GM21786 (cell line): Measurements from ENCODE around the gene SLC25A26.

Source experiments
- ATAC-seq: cut with Tn5 transposase; IDR thresholded peaks from one replicate; pipeline ENCODE4 v1.9.1; 2021; ENCODE audit not compliant: unreplicated experiment

The SLC25A26 gene, protein sequence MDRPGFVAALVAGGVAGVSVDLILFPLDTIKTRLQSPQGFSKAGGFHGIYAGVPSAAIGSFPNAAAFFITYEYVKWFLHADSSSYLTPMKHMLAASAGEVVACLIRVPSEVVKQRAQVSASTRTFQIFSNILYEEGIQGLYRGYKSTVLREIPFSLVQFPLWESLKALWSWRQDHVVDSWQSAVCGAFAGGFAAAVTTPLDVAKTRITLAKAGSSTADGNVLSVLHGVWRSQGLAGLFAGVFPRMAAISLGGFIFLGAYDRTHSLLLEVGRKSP

DNA sequence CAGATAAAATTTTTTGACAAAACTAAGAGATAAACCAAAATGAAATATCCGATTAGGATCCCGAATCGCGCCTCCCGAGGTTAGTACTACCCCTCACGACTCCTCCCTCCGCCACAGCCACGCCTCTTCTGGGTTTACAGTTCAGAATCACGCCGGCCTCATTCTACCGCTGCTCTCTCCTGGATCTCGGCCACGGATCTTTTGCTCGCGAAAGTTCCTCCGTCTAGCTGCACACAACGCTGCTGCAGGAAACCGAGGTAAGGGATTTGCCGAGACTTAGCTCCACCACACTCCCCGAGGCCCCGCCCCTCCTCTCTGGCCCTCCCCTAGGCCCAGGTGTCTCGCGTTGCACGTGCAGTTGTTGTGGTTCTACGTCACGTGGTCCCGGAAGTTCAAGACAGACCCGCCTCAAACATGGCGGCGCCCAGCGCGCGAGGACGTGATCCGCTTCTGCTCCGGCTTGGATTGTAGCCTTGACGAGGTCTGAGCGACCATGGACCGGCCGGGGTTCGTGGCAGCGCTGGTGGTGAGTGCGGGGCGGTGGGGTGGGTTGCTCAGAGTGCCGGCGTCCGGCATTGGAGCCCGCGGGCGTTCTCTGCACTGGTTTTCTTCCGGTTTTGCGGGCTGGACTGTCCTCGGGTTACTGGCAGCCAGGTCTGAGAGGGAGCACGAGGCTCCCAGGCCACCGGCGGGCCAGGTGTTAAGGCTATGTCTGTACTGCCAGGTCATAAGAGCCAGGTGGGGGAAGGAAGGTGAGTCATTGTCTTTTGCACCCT is at the start of gene SLC25A26:
TSS of gene SLC25A26 (plus strand) at position 400 of the 776 bp plus-strand sequence. CDS start at position 494, 94 bp downstream.
- peak; percentile 99 for ATAC-seq

GRCh38 chr3:66172394-66172793 is 48.4 kb upstream of the SLC25A26 start:
- ATAC-seq = no peak

- no peak for ATAC-seq
Measured at GRCh38 chr3:66177026-66177425, 43.8 kb upstream of the SLC25A26 start.

DNA sequence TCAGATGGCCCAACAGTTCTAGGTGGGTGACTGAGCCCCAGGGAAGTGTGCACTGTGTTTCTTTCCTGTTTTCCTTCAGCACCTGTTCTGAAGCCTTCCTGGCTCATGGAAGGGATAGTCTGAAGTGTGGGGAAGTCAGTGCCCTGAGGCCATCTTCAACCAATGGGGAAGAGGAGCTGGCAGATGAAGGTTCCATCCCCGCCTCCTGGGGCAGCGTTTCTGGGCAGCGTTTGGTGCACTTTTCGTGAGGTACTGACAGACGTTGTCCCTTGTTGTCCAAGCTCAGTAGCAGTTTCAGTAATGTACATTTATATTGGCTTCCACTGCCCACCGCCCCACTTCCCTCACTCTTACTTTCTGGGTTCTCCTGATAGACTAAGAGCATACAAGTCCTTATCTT is 42.6 kb upstream of the SLC25A26 start:
- no peak for ATAC-seq

- ATAC-seq = no peak
Measured at GRCh38 chr3:66179793-66180192, 41.0 kb upstream of the SLC25A26 start.

DNA sequence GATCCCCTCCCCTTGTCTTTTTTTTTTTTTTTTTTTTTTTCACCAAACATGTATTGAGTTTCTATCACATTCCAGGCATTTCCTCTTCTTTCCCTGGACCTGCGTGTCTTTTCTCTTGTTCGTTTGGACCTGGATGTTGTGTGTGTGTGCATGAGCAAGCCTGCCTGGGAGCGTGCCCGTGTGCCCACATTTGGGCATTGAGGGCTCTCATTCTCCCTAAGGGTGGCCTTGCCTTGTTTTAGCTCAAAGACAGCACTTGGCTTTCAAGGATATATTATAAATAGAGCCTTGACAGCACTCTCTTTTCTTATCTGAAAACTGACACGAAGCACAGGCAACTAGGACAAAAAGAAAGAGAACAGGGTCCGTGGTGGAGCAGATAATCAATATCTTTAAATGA is 39.0 kb upstream of the SLC25A26 start:
- no peak for ATAC-seq

DNA sequence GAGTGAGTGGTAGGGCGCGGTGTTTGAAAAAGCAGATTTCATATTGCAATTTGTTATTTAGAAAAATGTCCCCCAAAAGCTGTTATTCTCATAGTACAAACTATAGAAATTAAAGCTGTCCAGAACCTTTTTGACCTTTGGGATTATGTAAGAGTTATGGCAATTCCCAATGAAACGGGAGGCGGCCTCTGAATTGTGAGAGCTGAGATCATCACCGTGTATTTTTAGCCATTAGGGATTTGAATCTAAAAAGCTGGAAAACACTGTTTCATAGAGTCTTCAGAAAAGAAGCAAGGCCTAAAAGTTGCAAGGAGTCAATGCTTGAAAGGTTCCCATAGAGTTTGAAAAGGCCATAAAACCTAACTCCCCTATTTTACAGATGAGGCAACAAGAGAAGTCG is 38.6 kb upstream of the SLC25A26 start:
- no peak for ATAC-seq

GRCh38 chr3:66186545-66186944 is 34.3 kb upstream of the SLC25A26 start:
- ATAC-seq = no peak

- ATAC-seq = no peak
Measured at GRCh38 chr3:66195347-66195783, 25.4 kb upstream of the SLC25A26 start.

DNA sequence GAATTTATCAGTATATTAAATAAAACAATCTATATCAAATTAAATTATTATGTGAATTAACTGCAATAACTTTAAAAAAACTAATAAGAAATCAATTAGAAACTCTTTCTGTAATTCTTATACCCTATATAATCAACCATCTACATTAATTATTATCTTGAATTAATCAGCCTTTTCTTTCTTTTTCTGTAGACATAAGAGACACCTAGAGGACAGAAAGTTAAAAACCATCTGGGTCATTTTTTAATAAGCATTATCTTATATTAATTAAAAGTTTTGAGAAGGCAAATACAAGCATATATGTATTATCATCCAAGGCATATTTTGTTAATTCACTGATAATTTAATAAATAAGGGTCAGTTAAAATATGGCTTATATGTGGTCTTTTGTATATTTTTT is 24.2 kb upstream of the SLC25A26 start:
- no peak for ATAC-seq

DNA sequence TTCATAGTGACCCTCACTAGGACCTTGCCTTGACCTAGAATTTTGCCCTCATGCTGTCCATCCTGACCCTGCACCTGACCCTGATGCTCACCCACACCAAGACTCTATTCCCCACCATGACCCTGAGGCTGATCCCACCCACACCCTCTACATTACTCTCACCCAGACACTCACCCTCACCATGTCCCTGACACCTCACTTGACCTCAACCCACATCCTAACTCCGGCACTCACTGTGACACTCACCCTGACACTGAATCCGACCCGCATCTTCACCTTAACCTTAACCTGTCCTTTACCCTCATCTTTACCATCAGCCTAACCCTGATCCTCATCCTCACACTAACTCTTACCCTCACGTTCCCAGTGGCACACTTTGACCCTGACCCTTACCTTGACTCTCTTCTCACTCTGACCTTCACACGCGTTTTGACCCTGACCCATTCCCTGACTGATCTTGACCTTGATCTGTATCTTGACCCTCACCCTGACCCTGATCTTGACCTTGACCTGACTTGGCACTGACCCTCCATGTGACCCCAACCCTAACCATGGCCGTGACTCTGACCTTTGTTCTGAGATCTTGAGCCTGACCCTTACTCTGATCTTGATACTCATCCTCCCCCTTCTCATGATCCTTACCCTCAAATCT is 22.2 kb upstream of the SLC25A26 start:
- ATAC-seq = no peak

GRCh38 chr3:66199089-66199473 is 21.7 kb upstream of the SLC25A26 start:
- no peak for ATAC-seq

- no peak for ATAC-seq
Measured at GRCh38 chr3:66200147-66200546, 20.7 kb upstream of the SLC25A26 start.

DNA sequence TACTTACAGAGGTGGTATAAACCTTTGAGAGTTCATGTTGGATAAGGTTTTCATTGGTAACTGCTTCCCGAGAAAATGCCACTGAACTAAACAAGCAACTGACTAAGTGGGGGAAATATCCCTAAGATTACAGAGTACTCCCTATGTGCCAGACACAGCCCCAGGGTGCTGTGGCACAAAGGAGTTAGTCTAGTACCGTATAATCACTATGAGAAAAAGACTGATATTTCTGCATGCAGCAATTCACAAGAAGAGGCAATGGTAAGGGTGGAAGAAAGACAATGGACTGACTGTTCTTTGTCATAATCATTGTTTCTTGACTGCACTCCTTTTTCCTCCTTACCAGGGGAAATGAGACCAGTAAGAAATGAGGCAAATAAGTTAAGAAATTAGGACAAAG is 20.0 kb upstream of the SLC25A26 start:
- ATAC-seq = no peak

DNA sequence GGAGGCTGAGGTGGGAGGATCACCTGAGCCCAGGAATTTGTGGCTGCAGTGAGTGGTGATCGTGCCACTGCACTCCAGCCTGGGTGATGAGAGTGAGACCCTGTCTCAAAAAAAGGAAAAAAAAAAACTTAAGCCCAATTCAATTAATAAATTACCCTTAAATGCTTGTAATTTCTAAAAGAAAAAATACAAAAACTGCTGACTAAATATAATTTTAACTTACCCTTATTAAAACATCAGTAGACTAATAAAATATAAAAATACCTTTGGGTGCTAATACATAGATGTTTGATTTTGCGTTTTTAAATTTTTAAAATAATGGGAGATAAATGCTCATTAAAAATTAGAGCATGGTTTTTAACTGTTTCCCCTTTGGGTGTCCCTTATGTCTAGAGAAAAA is 17.5 kb upstream of the SLC25A26 start:
- ATAC-seq = no peak

DNA sequence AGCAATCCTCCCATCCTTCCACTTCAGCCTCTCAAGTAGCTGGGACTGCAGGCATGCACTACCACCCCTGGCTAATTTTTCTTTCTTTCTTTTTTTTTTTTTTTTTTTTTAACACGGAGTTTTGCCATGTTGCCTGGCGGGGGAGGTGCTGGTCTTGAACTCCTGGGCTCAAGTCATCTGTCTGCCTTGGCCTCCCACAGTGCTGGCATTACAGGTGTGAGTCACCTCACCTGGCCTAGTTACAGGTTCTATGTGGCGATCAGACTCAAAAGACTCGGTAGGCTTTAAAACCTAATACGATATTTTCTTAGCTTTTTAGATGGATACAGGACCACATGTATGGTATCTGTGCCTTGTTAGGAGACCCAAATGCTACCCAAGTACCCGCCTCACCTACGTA is 14.0 kb upstream of the SLC25A26 start:
- ATAC-seq = no peak

DNA sequence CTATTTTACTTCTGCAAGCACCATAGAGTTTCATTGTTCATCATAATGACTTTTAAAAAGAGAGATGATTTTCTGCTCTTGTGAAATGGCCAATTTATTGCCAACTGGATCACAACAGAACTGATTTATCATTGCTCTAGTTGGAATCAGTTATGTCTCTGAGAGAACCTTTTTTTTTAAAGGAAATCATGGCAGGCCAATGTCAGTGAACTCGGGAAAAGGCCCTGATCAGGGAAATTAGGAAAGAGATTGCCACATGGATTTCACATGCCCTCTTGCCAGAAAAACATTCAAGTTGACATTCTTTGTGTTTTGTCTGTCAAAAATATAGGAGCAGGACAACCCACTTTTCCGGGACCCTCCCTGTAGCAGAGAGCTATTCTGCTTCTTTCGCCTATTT is 12.6 kb upstream of the SLC25A26 start:
- ATAC-seq = no peak

DNA sequence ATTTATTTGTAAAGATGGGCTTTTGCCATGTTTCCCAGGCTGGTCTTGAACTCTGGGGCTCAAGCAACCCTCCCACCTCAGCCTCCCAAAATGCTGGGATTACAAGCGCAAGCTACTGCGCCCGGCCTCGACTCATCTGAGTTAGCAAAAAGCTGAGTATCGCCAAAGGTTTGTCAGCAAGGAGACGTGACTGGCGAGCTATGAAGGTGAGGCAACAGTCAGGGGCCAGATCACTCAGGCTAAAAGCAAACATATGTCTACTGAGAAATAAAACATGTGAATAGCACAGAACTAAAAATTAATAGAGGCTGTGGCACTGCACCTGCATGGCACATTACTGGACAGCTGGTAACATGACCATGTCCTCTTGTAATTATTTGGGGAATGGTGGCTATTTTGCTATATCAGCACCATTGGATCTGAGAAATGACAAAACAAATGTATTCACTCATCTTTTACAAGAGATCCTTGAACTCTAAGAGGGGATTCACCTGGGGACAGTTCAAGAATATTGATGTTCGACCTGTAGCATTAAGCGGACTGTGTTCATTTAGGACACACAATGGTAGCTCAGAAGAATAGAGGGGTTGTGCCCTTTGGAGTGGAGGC is 10.0 kb upstream of the SLC25A26 start:
- ATAC-seq = no peak

DNA sequence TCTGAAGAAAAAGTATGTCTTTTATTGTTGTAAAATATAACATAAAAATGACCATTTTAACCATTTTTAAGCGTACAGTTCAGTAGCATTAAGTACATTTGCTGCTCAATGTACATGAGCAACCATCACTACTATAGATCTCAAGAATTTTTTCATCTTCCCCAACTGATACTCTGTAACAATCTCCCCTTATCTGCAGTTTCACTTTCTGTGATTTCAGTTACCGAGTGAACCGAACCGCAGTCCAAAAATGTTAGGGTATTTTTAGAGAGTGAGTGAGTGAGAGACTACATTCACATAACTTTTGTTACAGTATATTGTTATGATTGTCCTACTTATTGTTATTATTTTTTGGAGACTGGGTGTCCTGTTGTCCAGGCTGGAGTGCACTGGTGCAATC is 9.0 kb upstream of the SLC25A26 start:
- ATAC-seq = no peak

- ATAC-seq = no peak
Measured at GRCh38 chr3:66215106-66215505, 5.7 kb upstream of the SLC25A26 start.

DNA sequence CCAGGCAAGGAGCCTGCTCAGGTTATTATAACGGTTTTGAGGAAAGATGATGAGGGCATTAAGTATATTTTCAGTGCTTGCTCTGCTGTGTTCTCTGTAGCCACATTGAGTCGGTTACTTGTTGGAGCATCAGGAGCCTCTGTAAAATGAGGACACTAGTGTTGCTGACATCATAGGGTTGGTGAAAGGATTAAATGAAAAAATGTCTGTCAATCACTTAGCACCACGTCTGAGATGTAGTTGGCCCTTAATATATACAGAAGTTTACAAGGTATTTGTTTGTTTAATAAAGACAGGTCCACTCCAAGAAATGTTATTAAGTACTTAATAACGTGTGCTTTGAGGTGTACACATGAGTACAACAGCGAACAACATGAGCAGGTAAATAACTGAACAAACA is 735 bp upstream of the SLC25A26 start:
- no peak for ATAC-seq

DNA sequence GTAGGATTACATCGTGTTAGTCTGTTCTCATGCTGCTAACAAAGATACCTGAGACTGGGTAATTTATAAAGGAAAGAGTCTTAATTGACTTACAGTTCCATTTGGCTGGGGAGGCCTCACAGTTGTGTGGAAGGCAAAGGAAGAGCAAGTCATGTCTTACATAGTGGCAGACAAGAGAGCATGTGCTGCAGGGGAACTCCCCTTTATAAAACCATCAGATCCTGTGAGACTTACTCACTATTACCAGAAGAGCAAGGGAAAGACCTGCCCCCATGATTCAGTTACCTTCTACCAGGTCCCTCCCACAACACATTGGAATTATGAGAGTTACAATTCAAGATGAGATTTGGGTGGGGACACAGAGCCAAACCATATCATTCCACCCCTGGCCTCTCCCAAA is 3.4 kb downstream of the SLC25A26 start:
- no peak for ATAC-seq
